Mesendoderm (in vitro differentiated cells): Measurements from ENCODE around the gene OR5AS1. TPM values are rescaled to one million over a fixed set of nuclear protein-coding genes. Genes with fewer than 3 reads are reported as not detected.
A peak's percentile ranks its signal among the peaks of the same experiment; 100 is the strongest.

Source experiments
- DNase-seq: peaks from one replicate; pipeline ENCODE4 v3.0.0; 2013
- H2AK5ac ChIP-seq: 2 replicates; pipeline ENCODE4 v1.6.1; 2013; ENCODE audit warnings: low read length, inconsistent platforms
- H2BK120ac ChIP-seq: 2 replicates; pipeline ENCODE4 v1.6.1; 2013; ENCODE audit warnings: low read depth, mild to moderate bottlenecking, low read length, moderate library complexity, mixed read lengths
- H2BK15ac ChIP-seq: replicated peaks from 2 replicates; pipeline ENCODE4 v1.6.1; 2013; ENCODE audit warnings: low read depth, mild to moderate bottlenecking, moderate library complexity
- H2BK5ac ChIP-seq: 2 replicates; pipeline ENCODE4 v1.6.1; 2013; ENCODE audit warnings: low read length, inconsistent platforms
- H3K18ac ChIP-seq: 2 replicates; pipeline ENCODE4 v1.6.1; 2013; ENCODE audit warnings: mild to moderate bottlenecking, low read length, mixed read lengths
- H3K23ac ChIP-seq: one replicate; pipeline ENCODE4 v1.6.1; 2013; ENCODE audit warnings: low read length
- H3K27ac ChIP-seq: 2 replicates; pipeline ENCODE4 v1.5.1; 2013; ENCODE audit warnings: low read depth, mild to moderate bottlenecking, inconsistent platforms, low read length, moderate library complexity
- H3K27me3 ChIP-seq: 2 replicates; pipeline ENCODE4 v1.6.1; 2013; ENCODE audit warnings: low read length, control low read depth, mild to moderate bottlenecking, inconsistent platforms; ENCODE audit not compliant: insufficient read depth, poor library complexity
- H3K36me3 ChIP-seq: 2 replicates; pipeline ENCODE4 v1.6.1; 2013; ENCODE audit warnings: low read length, inconsistent platforms; ENCODE audit not compliant: control insufficient read depth, insufficient read depth
- H3K4ac ChIP-seq: one replicate; pipeline ENCODE4 v1.6.1; 2013; ENCODE audit warnings: low read depth, mild to moderate bottlenecking, low read length, moderate library complexity
- H3K4me1 ChIP-seq: 2 replicates; pipeline ENCODE4 v1.6.1; 2013; ENCODE audit warnings: low read depth, low read length, inconsistent platforms; ENCODE audit not compliant: control insufficient read depth
- H3K4me2 ChIP-seq: 2 replicates; pipeline ENCODE4 v1.6.1; 2013; ENCODE audit warnings: low read length
- H3K4me3 ChIP-seq: 2 replicates; pipeline ENCODE4 v1.5.1; 2013; ENCODE audit warnings: mild to moderate bottlenecking, low read length
- H3K56ac ChIP-seq: one replicate; pipeline ENCODE4 v1.6.1; 2013; ENCODE audit warnings: low read length
- H3K79me1 ChIP-seq: 2 replicates; pipeline ENCODE4 v1.6.1; 2013; ENCODE audit warnings: low read length, inconsistent platforms
- H3K79me2 ChIP-seq: 2 replicates; pipeline ENCODE4 v1.6.1; 2013; ENCODE audit warnings: mild to moderate bottlenecking, low read length; ENCODE audit not compliant: control insufficient read depth, insufficient read depth
- H3K9ac ChIP-seq: 2 replicates; pipeline ENCODE4 v1.6.1; 2013; ENCODE audit warnings: low read length, inconsistent platforms
- H4K5ac ChIP-seq: one replicate; pipeline ENCODE4 v1.6.1; 2013; ENCODE audit warnings: low read length
- H4K8ac ChIP-seq: one replicate; pipeline ENCODE4 v1.6.1; 2013; ENCODE audit warnings: low read depth, mild to moderate bottlenecking, control low read depth, low read length, moderate library complexity
- WGBS: extraction: QIAGEN DNeasy Blood & Tissue Kit; methylation state at CpG from one replicate; pipeline ENCODE4 v1.1.7; 2013; ENCODE audit warnings: low lambda C conversion rate, missing lambda C conversion rate; ENCODE audit not compliant: insufficient coverage; ENCODE audit errors: extremely low coverage; 5-methylcytosine and 5-hydroxymethylcytosine counted together
- polyA plus RNA-seq, 2 experiments: library from polyadenylated mRNA; stranded (reverse); fragments of 200-250 nt; gene quantifications; one replicate each; pipeline ENCODE4 v1.2.3, GENCODE V29; 2013

Gene OR5AS1
- polyA plus RNA-seq (2013, experiment 1 of 2), result not detected
- polyA plus RNA-seq (2013, experiment 2 of 2), result not detected

GRCh38 chr11:56027354-56027753, at the start of gene OR5AS1:
Gene OR5AS1, plus strand, starts transcription at chr11:56027654. Its CDS starts 2,765 bp downstream, at chr11:56030419.
- no peak within 1 kb of the TSS for H2AK5ac ChIP-seq
- H4K8ac ChIP-seq, result no peak within 1 kb of the TSS
- H3K79me2 ChIP-seq, result no peaks in the 10 kb centered on the region
- no peak within 1 kb of the TSS for H2BK15ac ChIP-seq
- H2BK5ac ChIP-seq, result no peak within 1 kb of the TSS
- H3K36me3 ChIP-seq, result no peaks in the 10 kb centered on the region
- no peaks in the 10 kb centered on the region for H3K27me3 ChIP-seq
- H2BK120ac ChIP-seq, result no peak within 1 kb of the TSS
- H3K23ac ChIP-seq, result no peak within 1 kb of the TSS
- no peak within 1 kb of the TSS for H3K56ac ChIP-seq
- no peaks in the 10 kb centered on the region for H3K4me1 ChIP-seq
- no peak within 1 kb of the TSS for H3K4me3 ChIP-seq
- no peak within 1 kb of the TSS for H4K5ac ChIP-seq
- no peaks in the 10 kb centered on the region for H3K79me1 ChIP-seq
- H3K4ac ChIP-seq, result no peak within 1 kb of the TSS
- H3K27ac ChIP-seq, result no peak within 1 kb of the TSS
- no peak within 1 kb of the TSS for H3K9ac ChIP-seq
- no peak within 1 kb of the TSS for H3K4me2 ChIP-seq
- no peak for DNase-seq
- no peak within 1 kb of the TSS for H3K18ac ChIP-seq

GRCh38 chr11:55994525-55994924, 32.9 kb upstream of the OR5AS1 start, which contains the start of gene OR5F1:
Gene OR5F1, minus strand, starts transcription at chr11:55994625. Its CDS starts 0 bp downstream, at chr11:55994625.
- Histone ChIP-seq H3K18ac (no peak within 1 kb of the TSS), H2BK120ac (no peak within 1 kb of the TSS), H3K4me2 (no peak within 1 kb of the TSS), H3K79me2 (no peaks in the 10 kb centered on the region), H3K23ac (no peak within 1 kb of the TSS), H3K36me3 (no peaks in the 10 kb centered on the region), H2AK5ac (no peak within 1 kb of the TSS), H3K4me1 (no peaks in the 10 kb centered on the region), H2BK5ac (no peak within 1 kb of the TSS), H2BK15ac (no peak within 1 kb of the TSS), H3K79me1 (no peaks in the 10 kb centered on the region), H3K9ac (no peak within 1 kb of the TSS), H3K4ac (no peak within 1 kb of the TSS), H3K27ac (no peak within 1 kb of the TSS), H3K27me3 (no peaks in the 10 kb centered on the region), H4K5ac (no peak within 1 kb of the TSS), H3K56ac (no peak within 1 kb of the TSS), H4K8ac (no peak within 1 kb of the TSS), H3K4me3 (no peak within 1 kb of the TSS)
- DNase-seq, result no peak
- no CpG with 5 or more reads among the region's 2 CpGs for WGBS

GRCh38 chr11:56010716-56011115, 16.7 kb upstream of the OR5AS1 start:
- no peaks in the 10 kb centered on the region for H3K36me3 ChIP-seq
- no peak overlapping the region for H3K4me2 ChIP-seq
- no peak overlapping the region for H4K8ac ChIP-seq
- H3K4ac ChIP-seq, result peak overlapping the region; percentile 12
- H3K4me1 ChIP-seq, result no peaks in the 10 kb centered on the region
- H3K18ac ChIP-seq, result no peak overlapping the region
- no peak overlapping the region for H2BK5ac ChIP-seq
- no peak overlapping the region for H2BK15ac ChIP-seq
- no peak overlapping the region for H3K56ac ChIP-seq
- H3K4me3 ChIP-seq, result no peak overlapping the region
- no peaks in the 10 kb centered on the region for H3K79me1 ChIP-seq
- H4K5ac ChIP-seq, result no peak overlapping the region
- no peaks in the 10 kb centered on the region for H3K79me2 ChIP-seq
- no peak overlapping the region for H3K9ac ChIP-seq
- no peak overlapping the region for H3K23ac ChIP-seq
- H3K27me3 ChIP-seq, result no peaks in the 10 kb centered on the region
- no peak overlapping the region for H3K27ac ChIP-seq
- H2BK120ac ChIP-seq, result no peak overlapping the region
- no peak for DNase-seq
- no peak overlapping the region for H2AK5ac ChIP-seq

- WGBS, result no CpG with 5 or more reads among the region's 2 CpGs
- H3K18ac ChIP-seq, result no peak overlapping the region
- DNase-seq, result no peak
- H3K56ac ChIP-seq, result no peak overlapping the region
- no peaks in the 10 kb centered on the region for H3K79me2 ChIP-seq
- H3K36me3 ChIP-seq, result no peaks in the 10 kb centered on the region
- H3K4me3 ChIP-seq, result no peak overlapping the region
- no peak overlapping the region for H4K5ac ChIP-seq
- no peak overlapping the region for H2AK5ac ChIP-seq
- H3K79me1 ChIP-seq, result no peaks in the 10 kb centered on the region
- H3K27ac ChIP-seq, result no peak overlapping the region
- no peak overlapping the region for H3K9ac ChIP-seq
- no peaks in the 10 kb centered on the region for H3K4me1 ChIP-seq
- no peak overlapping the region for H2BK120ac ChIP-seq
- H3K4ac ChIP-seq, result no peak overlapping the region
- H3K27me3 ChIP-seq, result no peaks in the 10 kb centered on the region
- H3K4me2 ChIP-seq, result no peak overlapping the region
- H2BK5ac ChIP-seq, result no peak overlapping the region
- no peak overlapping the region for H4K8ac ChIP-seq
- H3K23ac ChIP-seq, result no peak overlapping the region
- H2BK15ac ChIP-seq, result no peak overlapping the region
These were observed 13.6 kb upstream of the OR5AS1 start for GRCh38 chr11:56013805-56014204.

GRCh38 chr11:56045538-56045937, 18.1 kb downstream of the OR5AS1 start:
- Histone ChIP-seq H3K4ac (no peak overlapping the region), H4K8ac (no peak overlapping the region), H2AK5ac (no peak overlapping the region), H3K56ac (no peak overlapping the region), H3K79me2 (no peaks in the 10 kb centered on the region), H4K5ac (no peak overlapping the region), H3K79me1 (no peaks in the 10 kb centered on the region), H3K4me2 (no peak overlapping the region), H3K36me3 (no peaks in the 10 kb centered on the region), H3K4me3 (no peak overlapping the region), H3K18ac (no peak overlapping the region), H2BK120ac (no peak overlapping the region), H3K23ac (no peak overlapping the region), H3K4me1 (no peaks in the 10 kb centered on the region), H2BK5ac (no peak overlapping the region), H3K27me3 (no peaks in the 10 kb centered on the region), H3K27ac (no peak overlapping the region), H2BK15ac (no peak overlapping the region), H3K9ac (no peak overlapping the region)
- WGBS, result no CpG with 5 or more reads among the region's 1 CpG
- DNase-seq, result no peak

- Histone ChIP-seq H3K79me2 (no peaks in the 10 kb centered on the region), H2BK15ac (no peak overlapping the region), H2BK5ac (no peak overlapping the region), H3K27me3 (no peaks in the 10 kb centered on the region), H3K56ac (no peak overlapping the region), H3K9ac (no peak overlapping the region), H3K36me3 (no peaks in the 10 kb centered on the region), H4K5ac (no peak overlapping the region), H2BK120ac (no peak overlapping the region), H3K79me1 (no peaks in the 10 kb centered on the region), H3K4me2 (no peak overlapping the region), H3K4me3 (no peak overlapping the region), H2AK5ac (no peak overlapping the region), H3K27ac (no peak overlapping the region), H3K4me1 (no peaks in the 10 kb centered on the region), H3K23ac (no peak overlapping the region), H3K4ac (no peak overlapping the region), H4K8ac (no peak overlapping the region), H3K18ac (no peak overlapping the region)
- WGBS, result no CpG with 5 or more reads among the region's 4 CpGs
- no peak for DNase-seq
These were observed 21.0 kb downstream of the OR5AS1 start for GRCh38 chr11:56048480-56048879.
